GM18951 (cell line): ENCODE data around the gene SLC22A8.

Source experiments
- POLR2A ChIP-seq: IDR thresholded peaks from 4 replicates; pipeline ENCODE4 v1.6.1; 2011; ENCODE audit warnings: mild to moderate bottlenecking; ENCODE audit not compliant: insufficient read length, insufficient read depth; ENCODE audit errors: extremely low read depth
- in situ Hi-C: fragments of 300-500 bp; cut with MboI; formaldehyde crosslinking; loops from one replicate; pipeline ENCODE4 v1.12.0; 2022; ENCODE audit warnings: low sequenced_read_pairs, mixed read lengths, inconsistent platforms; ENCODE audit not compliant: unreplicated experiment

SLC22A8 gene

DNA sequence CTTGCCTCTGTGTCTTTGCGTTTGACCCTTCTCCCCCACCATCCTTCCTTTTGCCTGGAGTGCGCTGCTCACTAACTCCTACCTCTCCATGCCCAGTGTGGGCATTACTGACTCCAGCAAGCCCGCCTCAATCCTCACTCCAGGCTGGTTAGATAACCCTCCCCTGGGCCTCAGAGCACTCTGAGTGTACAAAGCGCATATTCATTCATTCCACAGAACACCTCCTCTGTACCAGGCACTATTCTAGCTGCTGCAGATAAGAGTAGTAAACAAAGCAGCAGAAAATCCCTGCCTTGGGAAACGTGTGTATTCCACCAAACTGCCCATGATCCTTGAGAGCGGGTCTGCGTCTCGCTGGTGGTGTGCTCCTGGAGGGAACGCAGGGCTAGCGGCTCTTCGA lies 3.2 kb downstream of the SLC22A8 start:
- no peak for TF ChIP-seq POLR2A

DNA sequence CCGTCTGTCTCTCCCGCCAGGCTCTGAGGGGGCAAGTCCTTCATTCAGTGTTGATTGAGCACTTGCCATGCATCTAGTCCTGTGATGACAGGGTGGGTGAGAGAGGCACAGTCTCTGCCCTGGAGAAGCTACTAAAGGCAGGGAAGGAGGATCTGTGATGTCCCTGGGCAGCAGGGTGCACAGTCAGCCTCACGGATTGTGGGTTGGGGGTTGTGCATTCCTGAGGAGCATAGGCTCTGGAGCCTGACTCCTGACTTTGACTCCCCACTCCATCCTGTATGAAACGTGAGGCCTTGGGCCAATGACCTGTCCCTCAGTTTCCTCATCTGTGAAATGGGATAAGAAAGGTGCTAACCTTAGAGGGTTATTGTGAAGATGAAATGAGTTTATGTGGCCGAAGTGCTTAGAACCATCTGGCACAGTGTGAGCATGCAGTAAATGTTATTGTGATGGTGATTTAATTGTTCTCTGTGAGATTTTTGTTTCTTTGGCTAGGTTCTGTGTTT lies 4.7 kb downstream of the SLC22A8 start:
- no peak for TF ChIP-seq POLR2A
- in situ Hi-C loops: no loop called here

More for the DNA sequence above, 3.2 kb downstream of the SLC22A8 start:
- in situ Hi-C loops: no loop called here

DNA sequence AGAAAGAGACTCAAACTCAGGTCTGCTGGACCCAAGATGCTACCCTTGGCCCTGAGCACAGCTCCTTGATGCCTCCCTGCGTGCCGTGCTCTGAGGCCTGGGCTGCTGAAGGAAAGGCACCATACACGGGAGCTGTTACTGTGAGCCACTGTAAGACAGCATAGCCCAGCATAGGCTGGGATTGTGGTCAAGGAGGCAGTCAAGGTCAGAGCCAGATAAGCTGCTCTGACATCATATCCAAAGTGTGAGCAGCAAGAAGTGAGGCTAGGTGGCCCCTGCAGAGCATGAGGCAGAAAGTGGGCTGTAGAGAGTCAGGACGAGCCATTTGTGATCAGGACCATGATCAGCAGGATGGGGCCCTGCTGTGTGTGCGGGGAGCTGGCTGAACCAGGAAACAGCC lies 7.7 kb downstream of the SLC22A8 start:
- in situ Hi-C loops: no loop called here
- no peak for TF ChIP-seq POLR2A

DNA sequence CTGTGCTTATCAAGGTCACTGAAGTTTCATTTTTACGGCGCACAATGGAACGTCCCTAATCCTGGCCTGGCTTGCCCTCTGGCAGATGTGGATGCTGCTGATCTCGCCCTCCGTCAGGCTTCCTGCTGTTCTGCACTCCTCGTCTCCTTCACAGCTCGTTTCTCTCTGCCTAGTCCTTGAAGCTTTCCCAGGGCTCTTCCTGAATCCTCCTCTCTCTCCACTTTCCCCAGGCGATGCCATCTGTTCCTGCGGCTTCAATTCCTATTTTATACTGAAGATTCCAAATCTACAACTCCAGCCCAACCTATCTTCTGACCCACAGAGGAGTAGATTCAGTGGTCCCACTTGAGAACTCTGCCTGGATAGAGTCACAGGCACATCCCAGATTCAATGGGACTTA lies 14.2 kb downstream of the SLC22A8 start:
- in situ Hi-C loops: no loop called here
- TF ChIP-seq POLR2A: no peak

DNA sequence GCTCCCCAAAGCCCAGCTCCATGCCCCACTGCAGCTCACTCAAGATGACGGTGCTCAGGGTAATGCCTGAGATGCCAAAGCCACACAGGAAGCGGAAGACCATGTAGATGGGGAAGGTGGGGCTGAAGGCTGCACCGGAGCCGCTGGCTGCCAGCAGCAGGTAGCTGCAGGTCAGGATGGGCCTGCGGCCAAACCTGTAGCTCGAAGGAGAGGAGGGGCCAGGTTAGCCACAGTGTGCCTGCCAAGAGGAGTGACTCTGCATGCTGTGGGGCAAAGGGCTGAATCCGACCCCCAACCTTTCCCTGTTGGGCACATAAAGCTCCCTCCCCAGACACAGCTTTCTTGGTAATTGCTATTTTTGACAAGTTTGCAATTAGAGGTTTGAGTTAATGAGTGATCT lies 16.0 kb downstream of the SLC22A8 start:
- in situ Hi-C loops: no loop called here
- TF ChIP-seq POLR2A: no peak

DNA sequence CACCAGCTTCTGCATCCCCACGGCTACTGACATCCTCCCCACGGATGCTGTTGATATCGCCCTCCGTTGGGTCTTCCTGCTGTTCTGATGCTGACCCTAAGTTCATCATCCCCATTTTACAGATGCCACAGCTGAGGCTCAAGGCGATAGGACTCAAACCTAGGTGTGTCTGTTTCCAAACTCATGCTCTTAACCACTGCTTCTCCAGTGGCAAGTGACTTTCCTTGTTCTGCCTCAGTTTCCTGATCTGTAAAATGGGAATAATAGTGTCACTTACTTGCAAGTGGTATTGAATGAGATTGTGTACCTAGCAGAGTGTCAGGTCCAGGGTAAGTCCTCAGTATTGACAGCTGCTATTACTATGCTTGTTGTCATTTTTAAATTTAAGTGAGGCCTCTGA lies 16.5 kb downstream of the SLC22A8 start:
- in situ Hi-C loops: no loop called here
- no peak for TF ChIP-seq POLR2A

DNA sequence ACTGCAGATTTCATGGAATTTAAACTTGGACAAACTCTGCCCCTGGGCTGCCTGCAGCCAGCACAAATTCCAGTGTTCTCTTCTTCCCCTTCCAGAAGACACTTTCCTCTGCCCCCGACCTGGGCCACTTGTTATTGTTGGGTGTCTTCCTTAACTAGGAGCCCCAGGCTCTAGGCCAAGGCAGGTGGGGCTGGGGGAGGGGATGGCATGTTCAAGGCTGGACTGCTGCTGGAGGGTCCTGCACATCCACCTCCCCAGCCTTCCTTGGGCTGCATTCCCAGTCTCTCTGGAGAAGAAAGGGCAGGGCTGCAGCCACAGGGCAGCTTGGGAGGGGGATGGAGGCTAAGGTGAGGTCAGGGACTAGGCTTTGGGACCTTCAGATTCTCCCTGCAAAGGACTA lies 19.4 kb downstream of the SLC22A8 start:
- no peak for TF ChIP-seq POLR2A
- in situ Hi-C loops: no loop called here

DNA sequence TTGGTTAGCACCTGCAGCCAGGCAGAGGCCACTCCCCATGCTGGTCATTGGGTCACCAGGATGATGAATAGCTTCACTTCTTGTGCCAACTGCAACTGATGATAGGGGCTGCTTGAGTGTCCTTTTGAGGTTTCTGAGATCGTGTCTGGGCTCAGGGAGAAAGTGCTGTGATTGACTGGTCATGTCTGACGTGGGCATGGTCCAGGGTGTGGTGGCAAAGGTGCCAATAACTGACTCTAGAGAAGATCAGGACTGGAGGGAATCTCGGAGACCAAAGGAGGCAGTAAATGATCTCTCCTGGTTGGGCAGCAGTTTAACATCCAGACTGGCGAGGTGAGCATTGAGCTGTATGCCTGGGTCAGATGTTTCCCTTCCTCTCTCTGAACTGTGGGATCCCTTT lies 20.9 kb downstream of the SLC22A8 start:
- in situ Hi-C loops: no loop called here
- TF ChIP-seq POLR2A: no peak

DNA sequence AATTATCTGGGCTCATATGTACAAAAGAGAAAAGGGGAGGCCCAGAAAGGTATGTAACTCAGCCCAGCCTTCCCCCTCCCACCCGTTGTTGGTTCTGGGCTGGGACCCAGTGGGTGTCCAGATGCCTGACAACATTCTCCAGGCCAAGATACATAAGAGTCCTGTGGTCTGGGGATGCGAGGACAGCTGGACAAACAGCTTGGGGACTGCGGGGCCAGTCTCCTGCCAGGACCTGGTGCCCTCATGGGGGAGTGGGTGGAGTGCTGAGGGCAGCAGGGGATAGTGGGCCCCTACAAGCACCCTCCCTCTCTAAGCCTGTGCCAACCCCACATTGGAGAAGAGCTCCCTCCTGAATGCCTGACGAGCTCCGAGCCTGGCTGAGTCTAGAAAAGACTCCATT lies 27.4 kb downstream of the SLC22A8 start:
- TF ChIP-seq POLR2A: no peak
- in situ Hi-C loops: no loop called here

DNA sequence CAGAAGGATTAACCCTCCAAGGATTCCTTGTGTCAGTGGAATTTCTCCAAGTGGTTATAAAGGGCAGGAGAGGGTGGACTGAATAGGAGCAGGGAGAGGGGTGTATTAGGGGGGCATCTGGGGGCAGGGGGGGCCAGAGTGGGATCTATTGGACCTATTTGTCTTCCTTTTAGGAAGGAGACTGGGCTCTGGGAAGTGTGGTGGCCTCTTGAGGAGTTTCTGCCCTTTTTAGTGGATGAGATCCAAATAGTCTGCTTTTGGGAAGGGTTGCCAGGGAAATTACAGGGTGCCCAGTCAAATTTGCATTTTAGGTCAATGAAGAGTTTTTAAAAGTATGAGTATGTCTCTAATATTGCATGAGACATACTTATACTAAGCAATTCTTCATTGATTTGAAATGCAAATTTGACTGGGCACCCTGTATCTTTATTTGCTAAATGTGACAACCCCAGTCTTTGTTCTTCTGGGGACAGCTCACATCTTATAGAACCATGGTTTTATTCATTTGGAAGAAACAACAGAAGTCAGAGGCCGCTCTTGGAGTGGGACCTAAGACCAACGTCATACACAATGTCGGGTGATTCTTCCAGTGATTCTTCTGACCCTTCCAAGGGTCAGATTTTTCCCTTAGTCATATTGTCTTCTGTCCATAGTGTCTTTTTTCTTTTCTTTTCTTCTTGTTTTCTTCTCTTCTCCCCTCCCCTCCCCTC lies 30.4 kb downstream of the SLC22A8 start:
- no peak for TF ChIP-seq POLR2A
- in situ Hi-C loops: no loop called here

DNA sequence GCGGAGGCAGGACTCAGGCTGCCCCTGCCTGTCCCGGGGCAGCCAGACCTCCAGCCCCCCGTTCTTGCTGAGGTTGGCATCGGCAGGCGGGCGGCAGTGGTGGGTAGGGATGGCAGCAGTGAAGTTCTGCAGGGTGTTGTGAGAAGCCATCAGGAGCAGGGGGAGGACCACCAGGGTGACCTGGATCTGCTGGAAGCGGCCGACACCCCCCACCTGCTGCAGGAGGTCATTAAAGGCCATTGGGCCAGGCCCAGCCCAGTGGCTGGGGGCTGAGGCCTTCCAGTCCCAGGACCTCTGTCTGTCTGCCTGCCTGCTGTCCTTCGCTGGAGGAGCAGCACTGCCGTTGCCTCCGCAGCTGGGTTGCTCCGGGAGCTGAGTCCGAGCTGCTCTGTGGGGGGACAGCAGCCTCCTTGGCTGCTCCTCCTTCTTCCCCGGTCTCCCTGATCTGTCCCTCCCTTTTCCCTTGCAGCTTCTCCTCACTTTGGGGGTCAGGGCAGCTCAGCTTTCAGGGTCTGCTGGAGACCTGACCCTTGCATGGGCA lies 31.1 kb downstream of the SLC22A8 start, which contains the start of gene SLC22A6:
SLC22A6 (minus strand) TSS at position 517 of the 541 bp plus-strand sequence; CDS start at position 240, 277 bp downstream.
- in situ Hi-C loops: no loop called here
- TF ChIP-seq POLR2A: no peak

DNA sequence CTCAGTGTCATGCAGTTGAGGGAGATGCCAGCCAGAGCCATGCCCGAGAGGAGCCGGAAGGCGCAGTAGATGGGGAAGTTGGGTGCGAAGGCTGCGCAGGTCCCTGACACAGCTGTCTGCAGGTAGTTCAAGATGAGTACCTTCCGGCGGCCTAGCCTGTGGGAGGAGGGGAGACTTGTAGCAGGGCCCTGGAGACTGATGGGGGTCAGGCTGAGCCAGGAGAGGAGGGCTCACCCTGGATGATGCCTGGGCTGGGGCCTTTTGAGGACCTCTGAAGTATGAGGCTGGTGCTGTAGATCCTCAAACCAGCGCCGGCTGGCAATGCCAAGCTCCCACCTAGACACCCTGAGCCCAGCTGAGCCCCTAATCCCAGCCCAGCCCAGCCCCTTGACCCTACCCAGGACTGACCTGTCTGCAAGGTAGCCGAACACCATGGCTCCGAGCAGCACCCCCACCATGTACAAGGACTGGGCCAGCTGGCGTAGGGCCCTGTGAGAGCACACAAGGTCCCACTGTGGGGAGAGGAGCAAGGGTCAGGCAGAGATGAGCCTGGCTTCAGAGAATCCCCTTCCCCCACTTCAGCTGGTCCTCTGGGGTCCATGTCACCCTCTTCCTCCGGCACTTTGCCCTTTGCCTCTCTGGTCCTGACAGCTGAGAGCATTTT lies 32.0 kb downstream of the SLC22A8 start:
- no peak for TF ChIP-seq POLR2A
- in situ Hi-C loops: no loop called here

DNA sequence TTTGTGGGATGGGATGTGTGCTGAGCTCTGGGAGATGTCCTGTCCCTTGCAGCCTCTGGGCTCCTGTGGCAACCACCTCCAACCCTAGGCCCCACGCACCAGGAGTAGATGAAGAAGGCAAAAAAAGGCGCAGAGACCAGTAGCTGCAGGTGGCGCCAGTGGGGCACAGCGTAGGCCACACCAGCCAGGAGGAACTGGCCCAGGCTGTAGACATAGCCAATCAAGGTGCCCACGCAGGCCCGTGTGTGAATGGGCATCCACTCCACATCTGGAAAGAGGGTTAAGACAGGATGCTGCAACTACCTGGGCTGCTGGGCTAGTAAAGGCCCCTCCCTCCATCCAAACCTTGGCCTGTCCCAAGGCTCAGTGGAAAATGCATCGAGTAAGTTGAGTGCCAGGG lies 33.9 kb downstream of the SLC22A8 start:
- TF ChIP-seq POLR2A: no peak
- in situ Hi-C loops: no loop called here
